ENCODE measurements around the gene MIA.
"Not testable (repeated sequence)": the region's sequence is repeated elsewhere in the genome, so short reads cannot be mapped to it uniquely, and the experiment has no call there.

MIA gene

DNA sequence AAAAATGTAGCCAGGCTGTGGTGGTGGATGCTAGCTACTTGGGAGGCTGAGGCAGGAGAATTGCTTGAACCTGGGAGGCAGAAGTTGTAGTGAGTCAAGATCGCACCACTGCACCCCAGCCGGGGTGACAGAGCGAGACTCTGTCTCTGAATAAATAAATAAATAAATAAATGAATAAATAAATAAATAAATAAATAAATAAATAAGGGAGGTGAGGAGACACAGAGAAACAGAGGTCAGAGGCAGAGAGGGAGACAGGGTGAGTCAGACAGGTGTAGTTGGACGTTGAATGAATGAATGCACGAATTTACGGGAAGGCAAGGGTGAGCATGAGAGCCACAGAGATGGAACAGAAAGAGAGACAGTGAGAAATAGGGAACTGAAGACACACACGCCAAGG lies 5.8 kb downstream of the MIA start:
- FAIRE-seq: no peak

DNA sequence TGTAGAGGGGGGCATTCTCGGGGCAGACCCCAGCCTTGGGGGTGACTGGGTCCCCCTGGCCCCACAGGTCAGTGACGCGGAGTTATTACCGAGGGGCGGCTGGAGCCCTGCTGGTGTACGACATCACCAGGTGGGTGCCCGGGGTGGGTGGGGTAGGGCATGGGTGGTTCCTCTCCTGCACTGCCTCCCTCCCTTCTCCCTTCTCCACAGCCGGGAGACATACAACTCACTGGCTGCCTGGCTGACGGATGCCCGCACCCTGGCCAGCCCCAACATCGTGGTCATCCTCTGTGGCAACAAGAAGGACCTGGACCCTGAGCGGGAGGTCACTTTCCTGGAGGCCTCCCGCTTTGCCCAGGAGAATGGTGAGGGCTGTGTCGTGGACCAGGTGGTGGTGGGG lies 8.4 kb downstream of the MIA start:
- FAIRE-seq: no peak

DNA sequence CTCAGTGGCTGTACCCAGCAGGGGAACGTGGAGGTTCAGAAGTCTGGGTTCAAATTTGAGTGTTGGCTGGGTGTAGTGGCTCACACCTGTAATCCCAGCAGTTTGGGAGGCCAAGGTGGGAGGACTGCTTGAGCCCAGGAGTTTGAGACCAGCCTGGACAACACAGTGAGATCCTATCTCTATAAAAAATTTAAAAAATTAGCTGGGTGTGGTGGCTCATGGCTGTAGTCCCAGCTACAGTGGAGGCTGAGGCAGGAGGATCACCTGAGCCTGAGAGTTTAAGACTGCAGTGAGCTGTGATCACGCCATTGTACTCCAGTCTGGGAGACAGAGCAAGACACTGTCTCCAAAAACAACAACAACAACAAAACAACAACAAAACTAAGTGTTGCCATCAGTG lies 8.8 kb downstream of the MIA start:
- FAIRE-seq: not testable (repeated sequence)

DNA sequence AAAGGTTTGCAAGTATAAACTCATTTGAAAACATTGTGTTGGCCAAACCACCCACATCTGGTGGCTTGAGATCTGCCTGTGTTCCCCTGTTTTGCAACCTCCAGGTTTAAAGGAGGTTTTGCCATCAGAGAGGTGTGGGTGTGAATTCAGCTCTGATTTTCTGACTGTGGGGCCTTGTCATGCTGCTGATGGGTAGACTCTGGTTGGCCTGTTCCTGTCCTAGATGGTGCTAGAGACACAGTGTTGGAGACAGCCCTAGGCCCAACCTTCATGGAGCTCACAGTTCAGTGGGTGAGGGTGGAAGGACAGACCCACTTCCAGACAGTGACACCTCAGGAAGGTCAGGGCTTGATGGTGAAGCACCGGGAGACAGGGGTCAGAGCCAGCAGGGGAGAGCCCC lies 10.2 kb downstream of the MIA start:
- FAIRE-seq: no peak

DNA sequence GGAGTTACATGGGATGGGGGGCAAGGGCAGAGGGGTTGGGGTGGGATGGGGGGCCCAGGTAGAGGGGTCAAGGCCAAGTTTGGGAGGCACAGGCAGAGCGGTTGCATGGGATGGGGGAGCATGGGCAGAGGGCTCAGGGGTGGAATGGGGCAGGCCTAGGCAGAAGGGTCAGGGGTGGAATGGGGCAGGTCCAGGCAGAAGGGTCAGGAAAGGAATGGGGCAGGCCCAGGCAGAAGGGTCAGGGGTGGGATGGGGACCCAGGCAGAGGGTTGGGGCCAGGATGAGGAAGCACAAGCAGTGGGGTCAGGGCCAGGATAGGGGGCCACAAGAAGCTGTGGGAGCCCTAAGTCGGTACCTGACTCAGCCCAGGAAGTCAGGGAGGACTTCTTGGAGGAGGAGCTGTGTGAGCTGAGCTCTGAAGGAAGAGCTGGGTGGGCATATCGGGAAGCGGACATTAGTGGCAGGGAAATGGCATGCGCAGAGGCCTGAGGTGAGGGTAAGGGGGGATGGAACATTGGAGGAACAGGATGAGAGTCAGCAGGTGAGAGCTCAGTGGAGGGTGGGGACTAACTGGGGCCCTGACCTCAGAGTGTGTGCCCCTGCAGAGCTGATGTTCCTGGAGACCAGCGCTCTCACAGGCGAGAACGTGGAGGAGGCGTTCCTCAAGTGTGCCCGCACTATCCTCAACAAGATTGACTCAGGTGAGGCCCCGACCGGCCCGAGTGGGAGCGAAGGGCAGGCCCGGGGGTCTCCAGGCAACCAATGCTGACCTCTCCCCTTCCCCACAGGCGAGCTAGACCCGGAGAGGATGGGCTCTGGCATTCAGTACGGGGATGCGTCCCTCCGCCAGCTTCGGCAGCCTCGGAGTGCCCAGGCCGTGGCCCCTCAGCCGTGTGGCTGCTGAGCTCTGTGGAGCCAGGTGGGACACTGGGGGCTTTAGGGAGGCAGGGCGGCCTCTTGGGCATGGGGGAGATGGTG lies 11.0 kb downstream of the MIA start:
- FAIRE-seq: no peak

DNA sequence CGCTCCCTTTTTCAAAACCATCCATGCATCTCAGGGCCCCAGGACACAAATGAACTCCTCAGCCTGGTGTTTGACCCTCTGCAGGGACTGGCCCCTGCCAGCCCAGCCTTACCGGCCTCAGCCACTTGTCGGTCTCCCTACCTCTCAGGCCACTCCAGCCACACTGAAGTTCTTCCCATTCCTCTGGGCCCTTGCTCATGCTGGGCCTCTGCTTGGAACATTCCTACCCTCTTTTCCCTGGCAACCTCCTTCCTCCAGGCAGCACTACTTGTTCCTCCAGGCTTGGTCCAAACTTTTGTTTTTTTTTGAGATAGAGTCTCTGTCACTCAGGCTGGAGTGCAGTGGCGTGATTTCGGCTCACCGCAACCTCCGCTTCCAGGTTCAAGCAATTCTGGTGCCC lies 16.0 kb downstream of the MIA start:
- no peak for FAIRE-seq

DNA sequence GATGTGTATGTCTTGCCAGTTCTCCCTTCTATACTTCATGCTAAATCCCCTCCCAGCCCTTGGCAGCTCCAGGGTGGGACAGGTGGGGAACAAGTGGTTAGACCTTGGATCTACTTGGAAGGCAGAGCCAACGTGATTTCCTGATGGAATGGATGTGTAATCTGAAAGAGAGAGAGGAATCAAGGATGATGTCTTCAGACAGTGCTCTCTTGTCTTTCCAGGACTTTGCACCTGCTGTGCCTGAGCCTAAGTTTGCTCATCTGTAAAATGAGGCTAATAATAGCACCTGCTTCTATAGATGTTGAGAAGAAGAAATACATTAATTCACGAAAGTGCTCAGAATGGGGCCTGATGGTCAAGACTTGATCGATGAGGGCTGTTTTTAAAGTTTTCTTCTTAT lies 16.7 kb downstream of the MIA start:
- FAIRE-seq: no peak

DNA sequence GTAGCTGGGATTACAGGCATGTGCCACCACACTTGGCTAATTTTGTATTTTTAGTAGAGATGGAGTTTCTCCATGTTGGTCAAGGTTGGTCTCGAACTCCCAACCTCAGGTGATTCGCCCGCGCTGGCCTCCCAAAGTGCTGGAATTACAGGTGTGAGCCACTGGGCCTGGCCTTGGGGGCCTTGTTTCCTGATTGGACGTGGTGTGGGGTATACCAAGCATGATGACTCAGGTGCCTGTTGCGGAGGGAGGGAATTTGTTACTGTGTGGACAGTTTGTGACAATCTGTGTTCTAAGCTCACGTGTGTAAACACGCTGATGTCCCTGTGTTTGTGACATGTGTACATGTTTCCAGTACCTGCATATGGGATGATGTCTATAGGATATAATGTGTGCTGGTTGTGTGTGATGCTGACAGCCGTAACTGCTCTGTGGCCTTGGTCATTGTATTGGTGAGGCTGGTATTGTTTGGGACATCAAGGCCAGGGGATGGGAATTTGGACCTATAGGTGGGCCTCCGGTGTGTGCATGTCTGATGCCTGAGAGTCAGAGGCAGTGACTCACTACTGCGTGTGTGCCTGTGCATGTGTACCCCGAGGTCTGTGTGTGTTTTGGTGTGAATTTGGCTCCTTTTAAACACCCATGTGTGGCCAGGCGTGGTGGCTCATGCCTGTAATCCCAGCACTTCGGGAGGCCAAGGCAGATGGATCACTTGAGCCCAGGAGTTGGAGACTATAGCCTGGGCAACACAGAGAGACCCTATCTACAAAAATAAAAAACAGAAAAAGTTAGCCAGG lies 22.0 kb downstream of the MIA start:
- FAIRE-seq: no peak

DNA sequence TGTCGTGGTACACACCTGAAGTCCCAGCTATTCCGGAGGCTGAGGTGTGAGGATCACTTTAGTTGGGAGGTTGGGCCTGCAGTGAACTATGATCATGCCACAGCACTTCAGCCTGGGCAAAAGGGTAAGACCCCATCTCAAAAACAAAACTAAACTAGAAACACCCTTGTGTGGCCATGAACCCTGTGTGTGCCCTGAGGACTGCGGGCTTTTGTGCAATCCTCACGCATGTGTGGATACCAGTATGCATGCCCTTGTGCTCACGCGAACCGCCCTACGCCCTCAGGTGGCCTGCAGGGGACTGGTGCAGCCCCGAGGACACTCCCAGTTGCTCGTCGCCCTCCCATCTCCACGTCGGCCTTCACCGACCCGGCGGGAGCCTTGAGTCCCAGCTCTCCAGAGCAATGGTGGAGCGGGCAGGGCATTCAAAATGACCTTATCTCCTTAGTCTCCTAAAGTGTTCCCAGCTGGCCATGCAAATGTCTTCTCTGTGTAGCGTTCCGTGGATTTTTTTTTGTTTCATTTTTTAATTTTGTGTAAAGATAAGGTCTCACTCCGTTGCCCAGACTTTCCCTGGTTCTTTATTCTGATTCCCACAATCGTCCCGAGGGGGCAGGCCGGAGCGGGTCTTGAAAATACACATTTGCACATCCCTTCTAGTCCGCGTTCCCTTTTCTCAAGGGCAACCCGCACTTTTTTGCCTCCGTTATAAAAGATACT lies 22.8 kb downstream of the MIA start:
- FAIRE-seq: no peak

DNA sequence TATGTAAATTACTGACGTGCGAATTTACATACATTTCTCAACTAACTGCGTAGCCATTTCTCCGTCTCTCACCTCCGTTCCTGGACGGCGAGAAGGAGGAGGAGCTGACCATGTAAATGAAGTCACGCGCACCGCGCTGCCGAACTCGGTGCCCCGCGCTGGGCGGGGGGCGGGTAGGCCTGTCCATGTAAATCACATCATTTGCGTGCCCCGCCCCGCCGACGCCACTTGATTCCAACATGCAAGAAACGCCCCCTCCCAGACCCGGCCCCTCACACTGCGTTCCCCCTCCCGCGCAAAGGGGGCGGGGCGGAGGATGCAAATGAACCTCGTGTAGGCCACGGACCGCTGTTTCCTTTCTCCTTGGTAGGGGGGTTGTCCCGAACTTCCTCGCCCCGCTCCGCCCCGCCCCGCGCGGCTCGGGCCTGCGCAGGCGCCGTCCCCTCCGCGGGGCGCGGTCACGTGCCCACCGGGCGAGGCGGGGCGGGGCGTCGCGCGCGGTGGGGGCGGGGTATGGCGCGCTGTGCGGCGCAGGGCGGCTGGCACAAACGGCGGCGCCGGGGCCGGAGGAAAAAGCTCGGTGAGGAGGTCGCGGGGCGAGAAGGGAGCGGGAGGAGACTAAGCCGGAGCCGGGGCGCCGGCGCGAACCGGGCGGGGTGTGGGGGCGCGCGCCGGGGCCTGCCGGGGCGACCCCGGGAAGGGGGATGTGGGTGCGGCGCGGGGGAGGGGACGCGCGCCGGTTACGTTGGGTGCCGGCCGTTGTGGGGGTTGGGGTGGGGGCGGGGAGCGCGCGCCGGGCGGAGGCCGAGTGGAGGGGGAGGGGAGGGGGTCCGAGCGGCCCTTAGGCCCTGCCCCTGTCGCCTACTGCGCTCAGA lies 23.6 kb downstream of the MIA start, which contains the start of gene EGLN2:
Gene EGLN2, plus strand, starts transcription at position 509 of the 875 bp plus-strand sequence. CDS start 1,382 bp downstream, outside the sequence.
- no peak for FAIRE-seq

DNA sequence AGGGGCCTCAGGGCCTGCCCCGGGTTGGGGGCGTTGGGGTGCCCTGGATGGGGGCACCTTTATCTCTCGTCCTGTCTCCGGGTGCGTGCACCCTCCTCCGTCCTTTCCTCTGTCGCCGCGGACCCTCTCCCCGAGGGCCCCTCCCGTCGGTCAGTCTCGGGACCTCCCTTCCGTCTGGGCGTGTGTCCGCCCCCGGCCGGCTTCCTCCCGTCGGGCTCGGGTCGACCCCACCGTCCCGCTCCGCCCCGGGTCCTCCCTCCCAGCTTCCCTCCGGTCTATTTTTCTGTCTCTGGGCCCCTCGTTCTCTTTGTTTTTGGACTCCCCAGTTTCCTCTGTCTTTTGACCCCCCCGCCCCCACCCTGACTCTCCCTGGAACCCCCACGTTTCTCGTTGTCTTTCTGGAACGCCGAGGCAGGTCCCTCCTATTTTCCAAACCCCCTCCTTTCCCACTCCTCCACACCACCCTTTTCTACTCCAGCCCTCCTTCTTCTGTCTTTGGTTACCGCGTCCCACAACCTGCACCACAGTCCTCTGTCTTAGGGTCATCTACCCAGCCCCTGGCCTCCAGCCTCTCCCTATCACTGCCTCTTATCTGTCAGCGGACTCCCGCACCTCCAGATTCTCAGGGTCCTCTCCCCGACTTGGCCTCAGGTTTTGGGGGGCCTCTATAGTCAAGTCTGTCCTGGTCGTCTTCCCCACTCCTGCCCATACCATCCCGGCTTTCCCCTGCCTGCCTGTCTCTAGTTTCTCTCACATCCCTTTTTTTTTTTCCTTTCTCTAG lies 24.4 kb downstream of the MIA start:
- FAIRE-seq: no peak

DNA sequence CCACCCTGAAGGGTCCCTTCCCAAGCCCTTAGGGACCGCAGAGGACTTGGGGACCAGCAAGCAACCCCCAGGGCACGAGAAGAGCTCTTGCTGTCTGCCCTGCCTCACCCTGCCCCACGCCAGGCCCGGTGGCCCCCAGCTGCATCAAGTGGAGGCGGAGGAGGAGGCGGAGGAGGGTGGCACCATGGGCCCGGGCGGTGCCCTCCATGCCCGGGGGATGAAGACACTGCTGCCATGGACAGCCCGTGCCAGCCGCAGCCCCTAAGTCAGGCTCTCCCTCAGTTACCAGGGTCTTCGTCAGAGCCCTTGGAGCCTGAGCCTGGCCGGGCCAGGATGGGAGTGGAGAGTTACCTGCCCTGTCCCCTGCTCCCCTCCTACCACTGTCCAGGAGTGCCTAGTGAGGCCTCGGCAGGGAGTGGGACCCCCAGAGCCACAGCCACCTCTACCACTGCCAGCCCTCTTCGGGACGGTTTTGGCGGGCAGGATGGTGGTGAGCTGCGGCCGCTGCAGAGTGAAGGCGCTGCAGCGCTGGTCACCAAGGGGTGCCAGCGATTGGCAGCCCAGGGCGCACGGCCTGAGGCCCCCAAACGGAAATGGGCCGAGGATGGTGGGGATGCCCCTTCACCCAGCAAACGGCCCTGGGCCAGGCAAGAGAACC lies 25.1 kb downstream of the MIA start:
- FAIRE-seq: no peak

DNA sequence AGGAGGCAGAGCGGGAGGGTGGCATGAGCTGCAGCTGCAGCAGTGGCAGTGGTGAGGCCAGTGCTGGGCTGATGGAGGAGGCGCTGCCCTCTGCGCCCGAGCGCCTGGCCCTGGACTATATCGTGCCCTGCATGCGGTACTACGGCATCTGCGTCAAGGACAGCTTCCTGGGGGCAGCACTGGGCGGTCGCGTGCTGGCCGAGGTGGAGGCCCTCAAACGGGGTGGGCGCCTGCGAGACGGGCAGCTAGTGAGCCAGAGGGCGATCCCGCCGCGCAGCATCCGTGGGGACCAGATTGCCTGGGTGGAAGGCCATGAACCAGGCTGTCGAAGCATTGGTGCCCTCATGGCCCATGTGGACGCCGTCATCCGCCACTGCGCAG lies 25.7 kb downstream of the MIA start:
- no peak for FAIRE-seq

DNA sequence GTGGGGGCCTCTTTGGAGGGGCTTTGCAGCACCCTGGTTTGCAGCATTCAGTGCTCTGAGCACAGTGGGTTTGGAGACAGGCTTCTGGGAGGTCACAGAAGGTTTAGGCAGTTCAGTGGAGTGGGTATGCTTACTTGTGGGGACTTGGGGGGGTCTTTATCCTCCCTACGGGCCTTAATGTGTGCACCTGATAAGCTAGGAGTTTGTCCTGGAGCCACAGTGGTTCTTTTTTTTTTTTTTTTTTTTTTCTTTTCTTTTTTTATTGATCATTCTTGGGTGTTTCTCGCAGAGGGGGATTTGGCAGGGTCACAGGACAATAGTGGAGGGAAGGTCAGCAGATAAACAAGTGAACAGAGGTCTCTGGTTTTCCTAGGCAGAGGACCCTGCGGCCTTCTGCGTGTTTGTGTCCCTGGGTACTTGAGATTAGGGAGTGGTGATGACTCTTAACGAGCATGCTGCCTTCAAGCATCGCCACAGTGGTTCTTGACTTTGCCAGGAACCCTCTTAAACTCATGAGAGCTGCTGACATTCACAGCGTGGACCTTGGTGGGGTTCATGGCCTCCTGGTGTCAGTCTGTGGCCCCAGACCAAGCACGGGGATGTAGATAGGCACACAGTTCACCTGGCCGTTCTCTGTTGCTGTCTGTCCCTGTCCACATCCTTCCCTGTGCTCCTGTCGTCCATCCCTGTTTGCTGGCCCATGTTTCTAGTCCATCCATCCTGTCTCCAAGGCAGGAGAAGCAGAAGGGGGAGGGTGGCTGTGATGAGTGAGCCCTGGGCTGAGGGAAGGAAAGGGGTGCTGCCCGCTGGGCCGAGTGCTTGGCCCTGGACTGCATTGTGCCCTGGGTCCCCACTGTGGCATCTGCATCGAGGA lies 26.3 kb downstream of the MIA start:
- FAIRE-seq: no peak

DNA sequence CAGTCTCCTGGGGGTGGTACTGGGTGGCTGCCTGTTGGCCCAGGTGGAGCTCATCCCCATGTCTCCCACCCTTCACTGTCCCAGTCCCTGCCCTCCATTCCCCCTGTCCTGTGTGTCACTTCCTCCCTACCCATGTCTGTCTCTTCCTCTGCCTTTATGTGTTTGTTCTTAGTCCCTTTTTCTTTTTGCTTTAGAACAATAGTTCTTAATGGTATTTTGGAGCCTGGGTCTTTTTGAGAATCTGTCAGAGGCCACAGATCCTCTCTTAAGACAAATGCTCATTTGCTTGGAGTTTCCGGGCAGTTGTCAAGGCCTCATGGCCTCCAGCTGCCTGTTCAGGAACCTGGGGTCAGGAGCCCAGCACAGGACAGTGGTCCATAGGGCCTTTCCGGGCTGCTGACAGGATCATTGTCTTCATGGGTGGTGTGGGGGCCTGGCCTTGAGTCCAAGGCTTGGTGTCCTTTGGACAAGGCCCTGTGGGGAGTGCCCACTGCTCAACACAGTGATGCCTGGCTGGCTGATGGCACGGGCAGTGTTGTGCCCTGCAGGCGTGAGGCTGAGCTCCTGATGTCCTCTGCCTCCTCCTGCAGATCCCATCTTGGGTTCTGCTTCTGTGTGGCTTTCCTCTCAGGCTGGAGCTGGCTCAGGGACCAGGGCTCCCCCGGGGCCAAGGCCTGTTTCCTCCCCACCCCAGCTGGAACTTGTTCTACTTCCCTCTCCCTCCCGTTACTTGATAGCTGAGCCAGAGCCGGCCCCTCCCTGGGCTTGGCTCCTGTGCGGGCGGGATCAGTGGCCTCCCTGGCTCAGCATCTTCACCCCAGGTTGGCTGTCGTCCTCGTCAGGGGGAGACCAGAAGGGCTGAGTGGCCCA lies 27.2 kb downstream of the MIA start:
- no peak for FAIRE-seq

DNA sequence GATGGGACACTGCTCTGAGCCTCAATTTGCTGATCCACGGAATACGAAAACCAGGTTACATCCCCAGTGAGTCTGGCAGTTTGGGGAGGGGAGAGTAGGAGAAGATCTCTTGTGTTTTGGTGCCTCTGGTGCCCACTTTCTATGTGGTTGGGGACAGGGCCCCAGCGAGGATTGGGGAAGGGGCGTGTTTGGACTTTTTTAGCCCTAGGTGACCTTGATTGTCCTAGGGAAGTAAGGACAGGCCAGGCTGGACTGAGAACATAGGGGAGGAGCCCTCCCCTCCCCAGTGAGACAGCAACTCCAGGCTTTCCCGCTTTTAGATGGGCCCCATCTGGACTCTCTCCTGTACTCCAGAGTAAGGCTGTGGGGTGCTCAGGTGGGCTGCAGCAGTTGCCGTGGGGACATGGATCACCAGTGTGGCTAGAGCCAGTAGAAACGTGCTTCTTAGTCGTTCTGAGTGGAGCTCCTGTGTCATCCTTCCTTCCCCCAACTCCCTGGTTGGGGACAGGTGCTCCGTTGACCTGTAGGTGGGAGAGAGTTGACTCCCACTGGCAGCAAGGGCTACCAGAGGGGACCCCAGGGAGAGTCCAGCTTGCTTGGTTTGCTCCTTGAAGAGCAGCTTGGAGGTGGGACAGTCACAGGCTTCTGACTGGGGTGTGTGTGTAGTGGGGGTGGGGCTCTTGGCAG lies 28.0 kb downstream of the MIA start:
- FAIRE-seq: no peak

DNA sequence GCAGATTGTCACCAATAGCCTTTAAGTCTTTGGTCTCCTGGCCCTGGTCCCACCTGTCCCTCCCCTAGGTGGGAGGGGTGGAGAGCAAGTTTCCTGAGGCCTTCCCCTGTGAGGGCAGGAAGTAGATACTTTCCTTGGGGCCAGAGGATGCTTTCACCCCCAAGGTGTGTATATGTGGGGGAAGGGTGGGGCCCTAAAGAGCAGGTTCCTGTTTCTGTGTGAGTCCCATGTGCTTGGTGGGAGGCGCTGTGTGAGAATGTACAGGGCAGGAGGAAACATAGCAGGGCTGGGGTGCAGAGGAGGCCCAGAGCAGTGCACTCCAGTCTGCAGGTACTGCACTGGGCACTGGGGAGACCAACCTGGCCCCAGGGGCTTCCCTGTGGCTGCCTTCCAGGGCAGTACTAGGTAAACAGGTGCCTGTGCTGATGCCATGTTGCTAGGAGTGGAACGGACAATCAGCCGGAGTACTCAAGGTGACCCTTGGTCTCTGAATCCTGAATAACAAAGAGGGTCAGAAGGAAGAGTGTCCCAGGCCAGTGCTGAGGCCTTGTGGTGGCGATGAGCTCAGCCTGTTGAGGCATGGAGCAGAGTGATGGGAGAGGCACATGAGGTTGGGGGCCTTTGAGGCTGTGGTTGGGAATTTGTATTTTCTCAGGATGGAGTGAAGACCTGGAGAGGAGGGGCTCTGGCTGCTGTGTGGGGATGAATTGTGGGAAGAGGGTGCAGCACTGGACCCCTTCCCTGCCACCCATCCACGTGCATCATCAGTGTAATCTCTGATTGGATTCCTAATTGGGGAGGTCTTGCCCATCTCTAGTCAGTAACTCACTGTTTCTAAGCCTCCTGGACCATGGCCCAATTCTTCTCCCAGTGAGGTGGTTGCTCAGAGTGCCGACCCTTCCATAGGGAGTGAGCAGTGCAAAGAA lies 28.8 kb downstream of the MIA start:
- FAIRE-seq: no peak
